Esophagus muscularis mucosa (tissue), 4 donors: Measurements from ENCODE around the gene MTREX. TPM values are rescaled to one million over a fixed set of nuclear protein-coding genes. Genes with fewer than 3 reads are reported as not detected.

Source experiments
- DNase-seq: peaks from one replicate; pipeline ENCODE4 v3.0.0-alpha.2; 2017; ENCODE audit errors: extremely low spot score
- H3K27ac ChIP-seq, 4 donors: fragments of 200-600 bp; sonication (generic); replicated peaks in 1 of 4; 1 replicate in 3 of 4; 2 replicates in 1 of 4; pipeline ENCODE4 v1.5.1; 2016 to 2019; ENCODE audit warnings: mild to moderate bottlenecking in 1 of 4
- H3K27me3 ChIP-seq, 4 donors: fragments of 200-600 bp; sonication (generic); one replicate each; pipeline versions ENCODE4 v1.5.1 to v1.6.0; 2016 to 2019
- H3K36me3 ChIP-seq, 4 donors: fragments of 200-600 bp; sonication (generic); one replicate each; pipeline ENCODE4 v1.5.1; 2016 to 2019
- H3K4me1 ChIP-seq, 4 donors: fragments of 200-600 bp; sonication (generic); one replicate each; pipeline ENCODE4 v1.5.1; 2016 to 2019
- H3K4me3 ChIP-seq, 4 donors: fragments of 200-600 bp; sonication (generic); 1 replicate in 2 of 4; 2 replicates in 2 of 4; pipeline ENCODE4 v1.5.1; 2016 to 2019; ENCODE audit warnings: mild to moderate bottlenecking in 4 of 4, moderate library complexity in 1 of 4
- H3K9me3 ChIP-seq, 4 donors: fragments of 200-600 bp; sonication (generic); 1 replicate in 3 of 4; 2 replicates in 1 of 4; pipeline ENCODE4 v1.5.1; 2016 to 2019
- EP300 ChIP-seq: sonication (generic); formaldehyde crosslinking; IDR thresholded peaks from one replicate; pipeline ENCODE4 v1.6.1; 2017; ENCODE audit warnings: antibody characterized with exemption
- POLR2A ChIP-seq: fragments of 450-650 bp; IDR thresholded peaks from one replicate; pipeline ENCODE4 v1.6.1; 2017; ENCODE audit warnings: antibody characterized with exemption, moderate library complexity, mild to moderate bottlenecking, low read depth
- POLR2AphosphoS5 ChIP-seq, 2 donors: sonication (generic); formaldehyde crosslinking; IDR thresholded peaks; one replicate each; pipeline ENCODE4 v1.6.1; 2017; ENCODE audit warnings: antibody characterized with exemption in 2 of 2
- WGBS: methylation state at CpG from one replicate; pipeline ENCODE4 v1.1.5; 2018; 5-methylcytosine and 5-hydroxymethylcytosine counted together
- intact Hi-C: fragments of 100-400 bp; cut with DNase I; formaldehyde crosslinking; loops from one replicate; pipeline ENCODE4 v1.15.1; 2023
- total RNA-seq, 4 donors: library from RNA; depleted of rRNA; stranded (reverse); fragments of >200 nt; gene quantifications; one replicate each; pipeline versions ENCODE4 v1.1.0 to v1.2.1, GENCODE V29; 2016
- TF ChIP-seq, protein P1 (sequence below), 3 experiments: fragments of 200-600 bp in 2 of 3; fragments of 450-650 bp in 1 of 3; sonication (generic) in 2 of 3; IDR thresholded peaks; one replicate each; pipeline ENCODE4 v1.5.1; 2017 to 2019; ENCODE audit warnings: antibody characterized with exemption in 3 of 3, mild to moderate bottlenecking in 2 of 3, moderate library complexity in 1 of 3

The MTREX gene
- total RNA-seq, 4 donors from 2014 or later = 53.7 to 64.0 (median 62.3) TPM

DNA sequence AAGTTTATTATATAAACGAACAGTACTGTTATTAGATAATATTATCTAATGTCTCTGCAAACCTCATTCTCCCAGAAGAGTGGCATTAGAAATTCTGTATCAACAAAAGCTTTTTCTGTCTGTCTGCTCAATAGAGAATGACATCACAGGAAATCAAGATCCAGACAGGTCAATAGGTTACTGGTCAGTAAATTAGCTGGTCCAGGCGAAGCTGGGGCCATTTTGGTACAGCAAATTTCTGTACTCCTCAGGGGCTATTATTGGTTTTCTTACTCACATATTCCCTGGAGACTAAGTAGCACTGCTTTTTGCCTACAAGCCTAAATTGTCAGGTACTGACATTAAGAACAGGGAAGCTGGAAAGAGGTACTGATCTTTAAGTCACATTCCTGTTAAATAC lies 146.5 kb downstream of the MTREX start:
- Histone ChIP-seq H3K9me3 (no peaks in the 10 kb centered on the region), H3K27ac (no peak overlapping the region), H3K36me3 (peaks cover 0 to 10% (median 5%) of the 10 kb centered on the region in 4 donors), H3K27me3 (no peaks in the 10 kb centered on the region), H3K4me1 (peaks cover 19 to 32% (median 24%) of the 10 kb centered on the region in 4 donors), H3K4me3 (no peak overlapping the region)
- intact Hi-C loops = no loop called here
- 79% methylated on average over 2 of the region's 2 CpGs for WGBS
- TF ChIP-seq EP300 (no peak), POLR2A (no peak), POLR2AphosphoS5 (IDR thresholded peaks at IDR 0.05) (no peak)
- TF ChIP-seq, protein P1, sequence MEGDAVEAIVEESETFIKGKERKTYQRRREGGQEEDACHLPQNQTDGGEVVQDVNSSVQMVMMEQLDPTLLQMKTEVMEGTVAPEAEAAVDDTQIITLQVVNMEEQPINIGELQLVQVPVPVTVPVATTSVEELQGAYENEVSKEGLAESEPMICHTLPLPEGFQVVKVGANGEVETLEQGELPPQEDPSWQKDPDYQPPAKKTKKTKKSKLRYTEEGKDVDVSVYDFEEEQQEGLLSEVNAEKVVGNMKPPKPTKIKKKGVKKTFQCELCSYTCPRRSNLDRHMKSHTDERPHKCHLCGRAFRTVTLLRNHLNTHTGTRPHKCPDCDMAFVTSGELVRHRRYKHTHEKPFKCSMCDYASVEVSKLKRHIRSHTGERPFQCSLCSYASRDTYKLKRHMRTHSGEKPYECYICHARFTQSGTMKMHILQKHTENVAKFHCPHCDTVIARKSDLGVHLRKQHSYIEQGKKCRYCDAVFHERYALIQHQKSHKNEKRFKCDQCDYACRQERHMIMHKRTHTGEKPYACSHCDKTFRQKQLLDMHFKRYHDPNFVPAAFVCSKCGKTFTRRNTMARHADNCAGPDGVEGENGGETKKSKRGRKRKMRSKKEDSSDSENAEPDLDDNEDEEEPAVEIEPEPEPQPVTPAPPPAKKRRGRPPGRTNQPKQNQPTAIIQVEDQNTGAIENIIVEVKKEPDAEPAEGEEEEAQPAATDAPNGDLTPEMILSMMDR (IDR thresholded peaks at IDR 0.05) = no peak
- DNase-seq = no peak

DNA sequence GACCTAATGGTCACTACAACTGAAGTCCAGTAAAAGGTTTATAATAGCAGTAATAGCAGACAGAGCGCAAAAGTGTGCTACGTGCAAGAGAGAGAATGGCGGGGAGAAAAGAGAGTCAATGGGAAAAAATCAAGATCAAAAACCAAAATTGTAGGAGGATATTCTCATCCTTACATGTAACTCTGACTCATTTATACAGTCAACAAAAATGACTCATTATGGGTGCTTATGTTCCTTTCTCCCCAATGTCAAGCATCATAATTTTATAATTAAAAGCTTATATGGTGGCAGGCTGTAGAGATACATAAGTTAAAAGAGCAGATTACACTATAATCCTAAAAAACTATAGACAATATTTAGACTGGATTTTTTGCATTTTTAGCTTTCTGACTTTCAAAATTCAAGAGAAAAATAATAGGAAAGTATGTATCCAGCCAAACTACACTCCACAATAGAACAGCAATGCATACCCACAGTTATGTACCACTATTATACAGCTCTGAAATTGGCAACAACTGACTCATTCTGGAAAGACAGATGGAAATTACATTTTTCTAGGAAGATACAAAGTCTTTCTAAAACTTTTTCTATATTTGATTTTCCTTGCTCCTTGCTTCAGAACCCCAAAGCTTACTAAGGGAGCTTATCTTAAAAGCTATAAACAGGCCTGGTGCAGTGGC lies 148.6 kb downstream of the MTREX start:
- TF ChIP-seq, protein P1 (IDR thresholded peaks at IDR 0.05) = no peak
- TF ChIP-seq POLR2A (no peak), EP300 (no peak), POLR2AphosphoS5 (IDR thresholded peaks at IDR 0.05) (no peak)
- DNase-seq = no peak
- 96% methylated on average over 3 of the region's 3 CpGs for WGBS

DNA sequence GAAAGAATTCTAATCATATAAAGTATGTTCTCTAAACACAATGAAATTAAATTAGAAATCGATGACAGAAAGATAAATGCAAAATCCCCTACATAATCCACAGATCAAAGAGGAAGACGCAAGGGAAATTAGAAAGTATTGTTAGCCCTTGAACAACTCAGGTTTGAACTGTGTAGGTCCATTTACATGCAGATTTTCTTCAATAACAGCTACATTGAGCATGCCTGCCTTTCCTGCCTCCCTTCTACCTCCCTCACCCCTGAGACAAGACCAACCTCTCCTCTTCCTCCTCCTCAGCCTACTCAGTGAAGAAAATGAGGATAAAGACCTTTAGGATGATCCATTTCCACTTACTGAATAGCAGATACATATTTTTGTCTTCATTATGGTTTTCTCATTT lies 151.8 kb downstream of the MTREX start:
- Histone ChIP-seq H3K27ac (no peak overlapping the region), H3K36me3 (peaks cover 0 to 20% (median 8%) of the 10 kb centered on the region in 4 donors), H3K27me3 (no peaks in the 10 kb centered on the region), H3K4me3 (no peak overlapping the region), H3K9me3 (no peaks in the 10 kb centered on the region), H3K4me1 (peaks cover 8 to 13% (median 9%) of the 10 kb centered on the region in 4 donors)
- 95% methylated on average over 2 of the region's 2 CpGs for WGBS
- TF ChIP-seq EP300 (no peak), POLR2AphosphoS5 (IDR thresholded peaks at IDR 0.05) (no peak), POLR2A (no peak)
- TF ChIP-seq, protein P1 (IDR thresholded peaks at IDR 0.05) = no peak
- no peak for DNase-seq
- intact Hi-C loops = no loop called here

More for the DNA sequence above, 148.6 kb downstream of the MTREX start:
- Histone ChIP-seq H3K9me3 (no peaks in the 10 kb centered on the region), H3K4me3 (no peak overlapping the region), H3K27me3 (no peaks in the 10 kb centered on the region), H3K4me1 (peaks cover 15 to 20% (median 17%) of the 10 kb centered on the region in 4 donors), H3K36me3 (peaks cover 0 to 10% (median 5%) of the 10 kb centered on the region in 4 donors), H3K27ac (no peak overlapping the region)
- intact Hi-C loops = no loop called here

DNA sequence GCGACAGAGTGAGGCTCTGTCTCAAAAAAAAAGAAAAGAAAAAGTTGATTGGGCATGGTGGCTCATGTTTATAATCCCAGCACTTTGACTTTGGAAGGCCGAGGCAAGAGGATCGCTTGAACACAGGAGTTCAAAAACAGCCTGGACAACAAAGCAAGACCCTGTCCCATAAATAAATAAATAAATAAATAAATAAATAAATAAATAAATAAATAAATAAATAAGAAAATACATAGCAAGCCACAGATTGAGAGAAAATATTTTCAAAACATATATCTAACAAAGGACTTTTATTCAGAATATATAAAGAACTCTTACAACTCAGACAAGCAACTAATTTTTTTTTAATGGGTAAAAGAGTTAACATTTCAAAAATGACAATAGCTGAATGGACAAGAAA lies 155.8 kb downstream of the MTREX start:
- no peaks in the 10 kb centered on the region for H3K9me3 ChIP-seq
- WGBS = 98% methylated on average over 3 of the region's 3 CpGs
- H3K27ac ChIP-seq = no peak overlapping the region
- no peak overlapping the region for H3K4me3 ChIP-seq
- H3K27me3 ChIP-seq = no peaks in the 10 kb centered on the region
- intact Hi-C loops = no loop called here
- DNase-seq = no peak
- TF ChIP-seq, protein P1 (IDR thresholded peaks at IDR 0.05) = no peak
- TF ChIP-seq POLR2A (no peak), EP300 (no peak), POLR2AphosphoS5 (IDR thresholded peaks at IDR 0.05) (no peak)
- peaks cover 0 to 52% (median 21%) of the 10 kb centered on the region in 4 donors for H3K36me3 ChIP-seq
- peaks cover 18 to 23% (median 23%) of the 10 kb centered on the region in 4 donors for H3K4me1 ChIP-seq
